Liver (tissue), 9 donors: ENCODE measurements around the gene RECK. TPM values are rescaled to one million over a fixed set of nuclear protein-coding genes. Genes with fewer than 3 reads are reported as not detected.

Experiments used
- DNase-seq: peaks from one replicate; pipeline ENCODE4 v3.0.0-alpha.2; 2017; ENCODE audit warnings: low spot score
- H3K27ac ChIP-seq, 2 donors: one replicate each; pipeline ENCODE4 v1.7.0; 2013; ENCODE audit warnings: inconsistent platforms in 2 of 2, low read length in 2 of 2, control low read depth in 1 of 2, low read depth in 1 of 2, mild to moderate bottlenecking in 1 of 2
- H3K27me3 ChIP-seq, 4 donors: one replicate each; pipeline versions ENCODE4 v1.6.1 to v1.7.0; 2013; ENCODE audit warnings: low read length in 3 of 4, inconsistent platforms in 1 of 4, mild to moderate bottlenecking in 1 of 4, moderate library complexity in 1 of 4; ENCODE audit not compliant: control insufficient read depth in 4 of 4, insufficient read depth in 4 of 4
- H3K36me3 ChIP-seq, 4 donors: one replicate each; pipeline versions ENCODE4 v1.6.1 to v1.7.0; 2013; ENCODE audit warnings: low read length in 3 of 4, mild to moderate bottlenecking in 3 of 4, low read depth in 1 of 4, moderate library complexity in 1 of 4; ENCODE audit not compliant: control insufficient read depth in 4 of 4, insufficient read depth in 3 of 4
- H3K4me1 ChIP-seq, 4 donors: one replicate each; pipeline versions ENCODE4 v1.6.1 to v1.7.0; 2013; ENCODE audit warnings: low read length in 3 of 4, mild to moderate bottlenecking in 3 of 4, moderate library complexity in 1 of 4; ENCODE audit not compliant: control insufficient read depth in 4 of 4, insufficient read depth in 4 of 4
- H3K4me3 ChIP-seq, 3 donors: one replicate each; pipeline versions ENCODE4 v1.6.1 to v1.7.0; 2013; ENCODE audit warnings: low read length in 3 of 3, control low read depth in 1 of 3, low read depth in 1 of 3, mild to moderate bottlenecking in 1 of 3
- H3K9ac ChIP-seq, 2 donors: one replicate each; pipeline ENCODE4 v1.7.0; 2013; ENCODE audit warnings: low read length in 2 of 2, mild to moderate bottlenecking in 2 of 2, moderate library complexity in 2 of 2, control low read depth in 1 of 2, low read depth in 1 of 2
- H3K9me3 ChIP-seq, 4 donors: one replicate each; pipeline versions ENCODE4 v1.6.1 to v1.7.0; 2013; ENCODE audit warnings: low read length in 3 of 4; ENCODE audit not compliant: control insufficient read depth in 4 of 4
- EGR1 ChIP-seq, 2 donors: IDR thresholded peaks; 2 replicates each; pipeline ENCODE4 v1.6.1; 2016 to 2018; ENCODE audit warnings: antibody characterized with exemption in 2 of 2, low read depth in 2 of 2
- FOXA1 ChIP-seq: IDR thresholded peaks from 2 replicates; pipeline ENCODE4 v1.6.1; 2016; ENCODE audit warnings: antibody characterized with exemption
- FOXA2 ChIP-seq: IDR thresholded peaks from 2 replicates; pipeline ENCODE4 v1.6.1; 2016; ENCODE audit warnings: antibody characterized with exemption
- GABPA ChIP-seq, 2 donors: IDR thresholded peaks in 1 of 2; conservative IDR thresholded peaks in 1 of 2; 2 replicates each; pipeline ENCODE4 v1.6.1; 2016; ENCODE audit warnings: antibody characterized with exemption in 2 of 2, mild to moderate bottlenecking in 1 of 2, moderate library complexity in 1 of 2
- HNF4A ChIP-seq, 2 donors: conservative IDR thresholded peaks; 2 replicates each; pipeline ENCODE4 v1.6.1; 2016; ENCODE audit warnings: antibody characterized with exemption in 2 of 2, mild to moderate bottlenecking in 2 of 2
- HNF4G ChIP-seq: IDR thresholded peaks from 2 replicates; pipeline ENCODE4 v1.6.1; 2016; ENCODE audit warnings: antibody characterized with exemption
- JUND ChIP-seq, 2 donors: IDR thresholded peaks; 2 replicates each; pipeline ENCODE4 v1.6.1; 2016; ENCODE audit warnings: antibody characterized with exemption in 2 of 2
- NR2F2 ChIP-seq: IDR thresholded peaks from 2 replicates; pipeline ENCODE4 v1.6.1; 2016; ENCODE audit warnings: antibody characterized with exemption
- RAD21 ChIP-seq, 2 donors: IDR thresholded peaks; 2 replicates each; pipeline ENCODE4 v1.6.1; 2016; ENCODE audit warnings: antibody characterized with exemption in 2 of 2, mild to moderate bottlenecking in 2 of 2
- RXRA ChIP-seq, 2 donors: IDR thresholded peaks; 2 replicates each; pipeline ENCODE4 v1.6.1; 2017 to 2018; ENCODE audit warnings: antibody characterized with exemption in 2 of 2, mild to moderate bottlenecking in 1 of 2
- SP1 ChIP-seq: IDR thresholded peaks from 2 replicates; pipeline ENCODE4 v1.6.1; 2018; ENCODE audit warnings: antibody characterized with exemption, mild to moderate bottlenecking
- TAF1 ChIP-seq: conservative IDR thresholded peaks from 2 replicates; pipeline ENCODE4 v1.6.1; 2016; ENCODE audit warnings: antibody characterized with exemption, mild to moderate bottlenecking
- YY1 ChIP-seq: IDR thresholded peaks from 2 replicates; pipeline ENCODE4 v1.6.1; 2016; ENCODE audit warnings: antibody characterized with exemption, mild to moderate bottlenecking
- WGBS: extraction: QIAGEN DNeasy Blood & Tissue Kit; methylation state at CpG from one replicate; pipeline ENCODE4 v1.1.7; 2013; 5-methylcytosine and 5-hydroxymethylcytosine counted together
- polyA plus RNA-seq, 2 donors: library from polyadenylated mRNA; stranded (reverse) in 1 of 2; unstranded in 1 of 2; fragments of 200-250 nt in 1 of 2; fragments of >200 nt in 1 of 2; fragmentation: Nextera tagmentation in 1 of 2; extraction: Ambion mirVana in 1 of 2; gene quantifications; one replicate each; pipeline versions ENCODE4 v1.2.1 to v1.2.3, GENCODE V29; 2013 to 2015
- total RNA-seq, 2 donors: library from RNA; depleted of rRNA; stranded (reverse); fragments of >200 nt; gene quantifications; one replicate each; pipeline ENCODE4 v1.2.3, GENCODE V29; 2014
- TF ChIP-seq, protein P1 (sequence below): IDR thresholded peaks from 2 replicates; pipeline ENCODE4 v1.6.1; 2016; ENCODE audit warnings: antibody characterized with exemption, mild to moderate bottlenecking
- TF ChIP-seq, protein P2 (sequence below): IDR thresholded peaks from 2 replicates; pipeline ENCODE4 v1.6.1; 2016; ENCODE audit warnings: antibody characterized with exemption
- TF ChIP-seq, protein P3 (sequence below): IDR thresholded peaks from 2 replicates; pipeline ENCODE4 v1.6.1; 2016; ENCODE audit warnings: antibody characterized with exemption
- TF ChIP-seq, protein P4 (sequence below): fragments of 150-350 bp; IDR thresholded peaks from 2 replicates; pipeline ENCODE4 v1.5.1; 2017; ENCODE audit warnings: improper control_type of control experiment, low read depth, low read length; ENCODE audit not compliant: missing input control
- TF ChIP-seq, protein P5 (sequence below): IDR thresholded peaks from 2 replicates; pipeline ENCODE4 v1.6.1; 2016; ENCODE audit warnings: antibody characterized with exemption
- donor health status: healthy.
- donor health status: healthy.
- donor health status: healthy.
- donor health status: healthy.
- donor health status: healthy.

Gene RECK
- total and polyA plus RNA-seq, 4 donors, result 2.1 to 3.5 (median 2.3) TPM

DNA sequence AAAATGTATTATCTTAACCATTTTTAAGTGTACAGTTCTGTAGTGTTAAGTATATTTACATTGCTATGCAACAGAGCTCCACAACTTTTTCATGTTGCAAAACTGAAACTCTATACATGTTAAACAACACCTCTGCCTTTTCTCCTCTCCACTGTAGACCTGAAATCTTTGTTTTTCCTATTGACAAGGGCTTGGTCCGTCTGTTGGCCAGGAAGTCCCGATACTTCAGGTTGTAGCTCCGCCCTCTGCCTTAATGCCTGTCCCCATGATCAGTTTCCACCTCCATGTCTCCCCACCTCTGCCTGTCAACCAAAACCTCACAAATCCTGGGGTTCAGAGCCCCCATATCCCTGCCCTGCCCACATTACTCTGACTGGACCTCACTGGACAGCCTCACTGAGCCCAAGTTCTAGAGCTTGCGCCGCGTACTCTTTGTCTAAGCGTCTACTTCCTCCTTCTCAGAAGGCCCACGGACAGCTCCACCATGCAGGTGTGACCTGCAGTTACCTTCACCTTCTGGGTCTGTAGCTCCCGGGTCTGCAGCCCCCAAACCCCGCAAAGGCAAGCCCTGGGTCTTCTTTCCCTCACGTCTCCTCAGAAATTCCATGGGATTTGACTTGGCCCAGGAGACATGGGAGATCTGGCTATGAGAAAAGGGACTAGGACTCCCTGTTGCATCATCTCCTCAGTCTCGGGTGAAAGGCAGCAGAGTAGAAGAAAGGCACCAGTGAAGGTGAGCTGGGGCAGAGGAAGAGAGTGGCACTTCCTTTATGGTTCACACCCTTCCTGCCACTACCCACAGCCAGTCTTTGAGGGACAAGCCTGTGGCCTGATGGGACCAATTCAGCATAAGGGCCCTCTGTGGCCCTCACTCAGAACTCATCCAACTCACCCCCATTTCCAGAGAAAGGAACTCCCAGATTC lies 107.9 kb downstream of the RECK start:
- Histone ChIP-seq H3K4me3 (no peak overlapping the region), H3K9ac (no peak overlapping the region), H3K27me3 (no peaks in the 10 kb centered on the region), H3K4me1 (peaks cover 0 to 12% (median 7%) of the 10 kb centered on the region in 4 donors), H3K9me3 (peaks cover 0 to 6% (median 3%) of the 10 kb centered on the region in 4 donors), H3K27ac (peak overlapping the region in 1 of 2 donors; percentile 54), H3K36me3 (no peaks in the 10 kb centered on the region)
- TF ChIP-seq HNF4A (conservative IDR thresholded peaks at IDR 0.05) (no peak), NR2F2 (no peak), FOXA2 (no peak), HNF4G (no peak), EGR1 (IDR thresholded peaks at IDR 0.05; ENCODE audit: low read depth in 2 of 2) (no peak), FOXA1 (no peak), JUND (IDR thresholded peaks at IDR 0.05) (no peak), RAD21 (IDR thresholded peaks at IDR 0.05) (no peak), TAF1 (no peak), RXRA (IDR thresholded peaks at IDR 0.05) (no peak), YY1 (no peak), SP1 (no peak), GABPA (IDR thresholded peaks at IDR 0.05 in 1 of 2, conservative IDR thresholded peaks at IDR 0.05 in 1 of 2) (no peak)
- TF ChIP-seq, protein P1, sequence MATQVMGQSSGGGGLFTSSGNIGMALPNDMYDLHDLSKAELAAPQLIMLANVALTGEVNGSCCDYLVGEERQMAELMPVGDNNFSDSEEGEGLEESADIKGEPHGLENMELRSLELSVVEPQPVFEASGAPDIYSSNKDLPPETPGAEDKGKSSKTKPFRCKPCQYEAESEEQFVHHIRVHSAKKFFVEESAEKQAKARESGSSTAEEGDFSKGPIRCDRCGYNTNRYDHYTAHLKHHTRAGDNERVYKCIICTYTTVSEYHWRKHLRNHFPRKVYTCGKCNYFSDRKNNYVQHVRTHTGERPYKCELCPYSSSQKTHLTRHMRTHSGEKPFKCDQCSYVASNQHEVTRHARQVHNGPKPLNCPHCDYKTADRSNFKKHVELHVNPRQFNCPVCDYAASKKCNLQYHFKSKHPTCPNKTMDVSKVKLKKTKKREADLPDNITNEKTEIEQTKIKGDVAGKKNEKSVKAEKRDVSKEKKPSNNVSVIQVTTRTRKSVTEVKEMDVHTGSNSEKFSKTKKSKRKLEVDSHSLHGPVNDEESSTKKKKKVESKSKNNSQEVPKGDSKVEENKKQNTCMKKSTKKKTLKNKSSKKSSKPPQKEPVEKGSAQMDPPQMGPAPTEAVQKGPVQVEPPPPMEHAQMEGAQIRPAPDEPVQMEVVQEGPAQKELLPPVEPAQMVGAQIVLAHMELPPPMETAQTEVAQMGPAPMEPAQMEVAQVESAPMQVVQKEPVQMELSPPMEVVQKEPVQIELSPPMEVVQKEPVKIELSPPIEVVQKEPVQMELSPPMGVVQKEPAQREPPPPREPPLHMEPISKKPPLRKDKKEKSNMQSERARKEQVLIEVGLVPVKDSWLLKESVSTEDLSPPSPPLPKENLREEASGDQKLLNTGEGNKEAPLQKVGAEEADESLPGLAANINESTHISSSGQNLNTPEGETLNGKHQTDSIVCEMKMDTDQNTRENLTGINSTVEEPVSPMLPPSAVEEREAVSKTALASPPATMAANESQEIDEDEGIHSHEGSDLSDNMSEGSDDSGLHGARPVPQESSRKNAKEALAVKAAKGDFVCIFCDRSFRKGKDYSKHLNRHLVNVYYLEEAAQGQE, result no peak
- TF ChIP-seq, protein P2, sequence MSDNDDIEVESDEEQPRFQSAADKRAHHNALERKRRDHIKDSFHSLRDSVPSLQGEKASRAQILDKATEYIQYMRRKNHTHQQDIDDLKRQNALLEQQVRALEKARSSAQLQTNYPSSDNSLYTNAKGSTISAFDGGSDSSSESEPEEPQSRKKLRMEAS, result no peak
- TF ChIP-seq, protein P3, sequence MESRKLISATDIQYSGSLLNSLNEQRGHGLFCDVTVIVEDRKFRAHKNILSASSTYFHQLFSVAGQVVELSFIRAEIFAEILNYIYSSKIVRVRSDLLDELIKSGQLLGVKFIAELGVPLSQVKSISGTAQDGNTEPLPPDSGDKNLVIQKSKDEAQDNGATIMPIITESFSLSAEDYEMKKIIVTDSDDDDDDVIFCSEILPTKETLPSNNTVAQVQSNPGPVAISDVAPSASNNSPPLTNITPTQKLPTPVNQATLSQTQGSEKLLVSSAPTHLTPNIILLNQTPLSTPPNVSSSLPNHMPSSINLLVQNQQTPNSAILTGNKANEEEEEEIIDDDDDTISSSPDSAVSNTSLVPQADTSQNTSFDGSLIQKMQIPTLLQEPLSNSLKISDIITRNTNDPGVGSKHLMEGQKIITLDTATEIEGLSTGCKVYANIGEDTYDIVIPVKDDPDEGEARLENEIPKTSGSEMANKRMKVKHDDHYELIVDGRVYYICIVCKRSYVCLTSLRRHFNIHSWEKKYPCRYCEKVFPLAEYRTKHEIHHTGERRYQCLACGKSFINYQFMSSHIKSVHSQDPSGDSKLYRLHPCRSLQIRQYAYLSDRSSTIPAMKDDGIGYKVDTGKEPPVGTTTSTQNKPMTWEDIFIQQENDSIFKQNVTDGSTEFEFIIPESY, result no peak
- TF ChIP-seq, protein P4, sequence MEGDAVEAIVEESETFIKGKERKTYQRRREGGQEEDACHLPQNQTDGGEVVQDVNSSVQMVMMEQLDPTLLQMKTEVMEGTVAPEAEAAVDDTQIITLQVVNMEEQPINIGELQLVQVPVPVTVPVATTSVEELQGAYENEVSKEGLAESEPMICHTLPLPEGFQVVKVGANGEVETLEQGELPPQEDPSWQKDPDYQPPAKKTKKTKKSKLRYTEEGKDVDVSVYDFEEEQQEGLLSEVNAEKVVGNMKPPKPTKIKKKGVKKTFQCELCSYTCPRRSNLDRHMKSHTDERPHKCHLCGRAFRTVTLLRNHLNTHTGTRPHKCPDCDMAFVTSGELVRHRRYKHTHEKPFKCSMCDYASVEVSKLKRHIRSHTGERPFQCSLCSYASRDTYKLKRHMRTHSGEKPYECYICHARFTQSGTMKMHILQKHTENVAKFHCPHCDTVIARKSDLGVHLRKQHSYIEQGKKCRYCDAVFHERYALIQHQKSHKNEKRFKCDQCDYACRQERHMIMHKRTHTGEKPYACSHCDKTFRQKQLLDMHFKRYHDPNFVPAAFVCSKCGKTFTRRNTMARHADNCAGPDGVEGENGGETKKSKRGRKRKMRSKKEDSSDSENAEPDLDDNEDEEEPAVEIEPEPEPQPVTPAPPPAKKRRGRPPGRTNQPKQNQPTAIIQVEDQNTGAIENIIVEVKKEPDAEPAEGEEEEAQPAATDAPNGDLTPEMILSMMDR, result no peak
- TF ChIP-seq, protein P5, sequence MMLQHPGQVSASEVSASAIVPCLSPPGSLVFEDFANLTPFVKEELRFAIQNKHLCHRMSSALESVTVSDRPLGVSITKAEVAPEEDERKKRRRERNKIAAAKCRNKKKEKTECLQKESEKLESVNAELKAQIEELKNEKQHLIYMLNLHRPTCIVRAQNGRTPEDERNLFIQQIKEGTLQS, result no peak
- WGBS, result 84% methylated on average over 12 of the region's 12 CpGs
- no peak for DNase-seq
